MM.1S (cell line): ENCODE measurements around the gene ANKRD6.
A peak's percentile ranks its signal among the peaks of the same experiment; 100 is the strongest.

Experiments used
- DNase-seq: peaks from one replicate; pipeline ENCODE4 v3.0.0-alpha.2; 2015
- H2AFZ ChIP-seq: fragments of 300-600 bp; sonication (generic); 2 replicates; pipeline ENCODE4 v1.6.0; 2016; ENCODE audit warnings: antibody characterized with exemption, low read length
- H3F3A ChIP-seq: fragments of 300-600 bp; sonication (generic); 2 replicates; pipeline ENCODE4 v1.6.1; 2016; ENCODE audit warnings: mild to moderate bottlenecking, antibody characterized with exemption, low read length, moderate library complexity, mixed read lengths; ENCODE audit not compliant: insufficient read depth
- H3K27ac ChIP-seq: fragments of 300-600 bp; sonication (generic); 2 replicates; pipeline ENCODE4 v1.5.1; 2016; ENCODE audit warnings: mild to moderate bottlenecking, low read length
- H3K27me3 ChIP-seq: fragments of 300-600 bp; sonication (generic); replicated peaks from 2 replicates; pipeline ENCODE4 v1.6.0; 2016; ENCODE audit warnings: low read length; ENCODE audit not compliant: insufficient read depth
- H3K36me3 ChIP-seq: fragments of 300-600 bp; sonication (generic); replicated peaks from 2 replicates; pipeline ENCODE4 v1.6.1; 2016; ENCODE audit warnings: mild to moderate bottlenecking, low read length, mixed read lengths; ENCODE audit not compliant: insufficient read depth
- H3K4me1 ChIP-seq: fragments of 300-600 bp; sonication (generic); 2 replicates; pipeline ENCODE4 v1.6.1; 2016; ENCODE audit warnings: low read length, mixed read lengths
- H3K4me2 ChIP-seq: fragments of 300-600 bp; sonication (generic); 2 replicates; pipeline ENCODE4 v1.6.0; 2016; ENCODE audit warnings: low read depth, low read length
- H3K4me3 ChIP-seq: fragments of 300-600 bp; sonication (generic); 2 replicates; pipeline ENCODE4 v1.5.1; 2016; ENCODE audit warnings: low read length, mixed read lengths
- H3K79me2 ChIP-seq: fragments of 300-600 bp; sonication (generic); 2 replicates; pipeline ENCODE4 v1.6.1; 2016; ENCODE audit warnings: mixed run types, low read length, mixed read lengths
- H3K9ac ChIP-seq: fragments of 300-600 bp; sonication (generic); 2 replicates; pipeline ENCODE4 v1.6.1; 2016; ENCODE audit warnings: low read length, mixed read lengths
- H3K9me2 ChIP-seq: fragments of 300-600 bp; sonication (generic); replicated peaks from 2 replicates; pipeline ENCODE4 v1.6.1; 2016; ENCODE audit warnings: mild to moderate bottlenecking, low read length, mixed read lengths; ENCODE audit not compliant: insufficient read depth
- H3K9me3 ChIP-seq: fragments of 300-600 bp; sonication (generic); replicated peaks from 2 replicates; pipeline ENCODE4 v1.6.1; 2016; ENCODE audit warnings: mild to moderate bottlenecking, low read length, mixed read lengths; ENCODE audit not compliant: insufficient read depth
- H4K20me1 ChIP-seq: fragments of 300-600 bp; sonication (generic); 2 replicates; pipeline ENCODE4 v1.6.1; 2016; ENCODE audit warnings: mild to moderate bottlenecking, low read length, moderate library complexity, mixed read lengths; ENCODE audit not compliant: insufficient read depth
- CTCF ChIP-seq: fragments of 300-600 bp; sonication (generic); IDR thresholded peaks from 2 replicates; pipeline ENCODE4 v1.5.1; 2016; ENCODE audit warnings: antibody characterized with exemption, low read length, mixed read lengths
- EZH2 ChIP-seq: fragments of 300-600 bp; sonication (generic); optimal IDR thresholded peaks from 2 replicates; pipeline ENCODE3; 2017; ENCODE audit warnings: low read depth, mild to moderate bottlenecking, antibody characterized with exemption, low read length, mixed read lengths
- EZH2phosphoT487 ChIP-seq: fragments of 300-600 bp; sonication (generic); IDR thresholded peaks from 2 replicates; pipeline ENCODE4 v1.6.1; 2018; ENCODE audit warnings: antibody characterized with exemption, low read length

Gene ANKRD6

GRCh38 chr6:89574910-89575561 is 142.1 kb downstream of the ANKRD6 start:
- Histone ChIP-seq H3K27me3 (no peaks in the 10 kb centered on the region), H3K27ac (no peak overlapping the region), H3K9ac (no peak overlapping the region), H3K9me3 (no peaks in the 10 kb centered on the region), H3K36me3 (no peaks in the 10 kb centered on the region), H4K20me1 (no peaks in the 10 kb centered on the region), H3K4me1 (peaks cover 11% of the 10 kb centered on the region; the same call in 1 of the 2 replicates), H3F3A (no peaks in the 10 kb centered on the region), H3K9me2 (no peaks in the 10 kb centered on the region), H3K79me2 (no peaks in the 10 kb centered on the region), H3K4me3 (no peak overlapping the region), H3K4me2 (no peak overlapping the region), H2AFZ (no peak overlapping the region)
- TF ChIP-seq EZH2 (no peak), EZH2phosphoT487 (no peak), CTCF (no peak)
- peak; percentile 22 for DNase-seq

- Histone ChIP-seq H3K4me2 (no peak overlapping the region), H3K79me2 (no peaks in the 10 kb centered on the region), H3K4me3 (no peak overlapping the region), H3K4me1 (peaks cover 11% of the 10 kb centered on the region; the same call in 1 of the 2 replicates), H3K27me3 (no peaks in the 10 kb centered on the region), H2AFZ (no peak overlapping the region), H3K36me3 (no peaks in the 10 kb centered on the region), H3K27ac (no peak overlapping the region), H4K20me1 (no peaks in the 10 kb centered on the region), H3K9ac (no peak overlapping the region), H3F3A (no peaks in the 10 kb centered on the region), H3K9me2 (no peaks in the 10 kb centered on the region), H3K9me3 (no peaks in the 10 kb centered on the region)
- DNase-seq: no peak
- TF ChIP-seq EZH2phosphoT487: no peak
- TF ChIP-seq CTCF: no peak
- no peak for TF ChIP-seq EZH2
Observed at GRCh38 chr6:89575562-89575960, 142.6 kb downstream of the ANKRD6 start.

- TF ChIP-seq EZH2: no peak
- no peak for TF ChIP-seq CTCF
- TF ChIP-seq EZH2phosphoT487: no peak
- H3K9me2 ChIP-seq: no peaks in the 10 kb centered on the region
- H3K4me3 ChIP-seq: no peak overlapping the region
- no peaks in the 10 kb centered on the region for H3F3A ChIP-seq
- no peak overlapping the region for H3K27ac ChIP-seq
- no peak overlapping the region for H3K9ac ChIP-seq
- DNase-seq: no peak
- no peak overlapping the region for H3K4me2 ChIP-seq
- no peaks in the 10 kb centered on the region for H3K79me2 ChIP-seq
- no peaks in the 10 kb centered on the region for H3K4me1 ChIP-seq
- no peaks in the 10 kb centered on the region for H3K9me3 ChIP-seq
- no peaks in the 10 kb centered on the region for H4K20me1 ChIP-seq
- no peaks in the 10 kb centered on the region for H3K36me3 ChIP-seq
- H3K27me3 ChIP-seq: no peaks in the 10 kb centered on the region
- H2AFZ ChIP-seq: no peak overlapping the region
Observed at GRCh38 chr6:89580997-89581666, 148.2 kb downstream of the ANKRD6 start.
